Amygdala (tissue), 56 donors: Measurements from ENCODE around the gene RAP1A.
A peak's percentile ranks its signal among the peaks of the same experiment; 100 is the strongest.
"Not testable (repeated sequence)": the region's sequence is repeated elsewhere in the genome, so short reads cannot be mapped to it uniquely, and the experiment has no call there.

ENCODE experiments used
- DNase-seq, 56 donors: peaks; one replicate each; lab custom pipeline; 2025; lab: John Stamatoyannopoulos, UW

The RAP1A gene

GRCh38 chr1:111660204-111661150 lies 40.9 kb downstream of the RAP1A start:
- no peak for DNase-seq

DNA sequence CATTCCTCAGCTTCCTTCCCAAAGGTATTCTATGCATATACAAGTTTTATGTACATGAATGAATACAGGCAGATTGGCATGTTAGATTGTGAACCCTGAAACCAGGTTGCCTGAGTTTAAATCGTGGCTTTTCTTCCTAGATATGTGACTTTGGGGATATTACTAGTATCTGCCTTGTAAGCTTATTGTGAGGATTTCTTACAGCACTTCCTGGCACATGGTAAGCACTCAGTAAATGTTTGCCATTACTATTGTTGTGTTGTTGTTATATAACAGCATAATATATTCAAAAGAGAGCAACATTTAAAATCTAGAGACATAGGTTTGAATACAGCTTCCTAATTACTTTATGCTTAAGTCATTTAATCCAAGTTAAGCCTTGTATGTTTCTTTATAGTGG lies 45.1 kb downstream of the RAP1A start:
- DNase-seq, result no peak

DNA sequence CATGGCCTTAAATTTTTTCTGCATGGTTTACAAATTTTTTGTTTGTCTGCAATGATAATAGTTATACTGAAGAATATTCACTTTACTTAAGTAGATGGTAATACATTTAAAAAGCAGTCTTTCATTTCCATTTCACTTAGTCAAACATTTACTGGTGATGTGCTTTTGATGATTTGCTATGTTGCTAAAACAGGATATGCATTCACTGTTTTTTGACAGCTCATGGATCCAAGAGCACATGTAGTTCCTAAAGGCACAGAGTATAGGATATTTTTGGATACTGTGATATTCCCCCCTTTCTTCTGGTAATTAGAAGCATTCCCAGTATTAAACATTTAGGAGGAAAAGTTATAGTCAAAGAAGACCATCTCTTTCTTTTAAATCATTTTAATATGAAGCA lies 45.9 kb downstream of the RAP1A start:
- DNase-seq, result no peak

DNA sequence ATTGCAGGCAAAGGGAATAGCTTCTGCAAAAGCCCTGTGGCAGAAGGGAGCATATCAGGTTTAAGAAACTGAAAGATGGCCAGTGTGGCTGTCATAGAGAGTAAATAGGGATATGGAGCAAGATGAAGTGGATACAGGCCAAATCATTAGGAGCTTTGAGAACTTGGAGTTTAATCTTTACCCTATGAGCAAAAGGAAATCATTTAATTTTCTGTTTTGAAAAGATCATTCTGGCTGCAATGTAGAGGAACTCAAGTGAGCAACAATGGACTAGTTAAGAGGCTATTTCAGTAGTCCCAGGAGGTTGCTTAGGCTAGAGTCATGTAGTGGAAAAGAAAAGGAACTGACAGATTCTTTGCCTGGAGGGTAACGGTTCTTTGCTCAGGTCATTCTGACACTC lies 47.2 kb downstream of the RAP1A start:
- no peak for DNase-seq

GRCh38 chr1:111669268-111669667 lies 49.7 kb downstream of the RAP1A start:
- no peak for DNase-seq

DNA sequence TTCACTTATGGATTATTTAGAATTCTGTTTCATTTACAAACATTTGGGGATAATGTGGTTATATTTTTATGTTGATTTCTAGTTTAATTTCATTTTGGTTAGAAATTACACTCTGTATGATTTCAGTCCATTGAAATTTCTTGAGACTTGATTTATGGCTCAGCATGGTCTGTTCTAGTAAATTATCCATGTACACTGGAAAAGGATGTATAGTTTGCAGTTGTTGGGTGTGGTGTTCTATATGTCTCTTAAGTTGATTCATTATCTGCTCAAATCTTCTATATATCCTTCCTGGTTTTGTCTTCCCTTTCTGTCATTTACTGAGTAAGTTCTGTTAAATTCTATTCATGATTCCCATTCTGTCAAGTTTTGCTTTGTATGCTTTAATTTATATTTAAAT lies 52.3 kb downstream of the RAP1A start:
- no peak for DNase-seq

DNA sequence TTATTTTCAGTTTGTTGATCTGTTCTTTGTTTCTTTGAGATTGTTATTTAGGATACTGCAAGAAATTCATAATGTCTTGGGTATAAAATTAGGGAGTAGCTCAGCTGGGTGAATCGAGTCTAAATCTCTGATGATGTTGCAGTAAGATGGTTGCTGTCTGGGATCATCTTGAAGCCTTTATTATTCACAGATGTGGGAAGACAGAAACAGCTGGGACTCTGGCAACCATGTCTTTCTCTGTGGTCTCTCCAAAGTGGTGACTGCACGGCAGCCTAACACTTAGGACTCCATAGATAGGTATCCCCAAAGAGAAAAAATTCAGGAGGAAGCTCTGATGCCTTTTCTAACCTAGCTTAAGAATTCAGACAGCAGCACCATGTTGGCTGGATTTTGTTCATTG lies 52.7 kb downstream of the RAP1A start:
- DNase-seq, result no peak

GRCh38 chr1:111677604-111678003 lies 58.0 kb downstream of the RAP1A start:
- no peak for DNase-seq

GRCh38 chr1:111679541-111679940 lies 60.0 kb downstream of the RAP1A start:
- no peak for DNase-seq

GRCh38 chr1:111680212-111680800 lies 60.7 kb downstream of the RAP1A start:
- not testable (repeated sequence) for DNase-seq

- not testable (repeated sequence) for DNase-seq
Measured at GRCh38 chr1:111685293-111686153, 65.9 kb downstream of the RAP1A start.

GRCh38 chr1:111690306-111690617 lies 70.7 kb downstream of the RAP1A start:
- DNase-seq, result peak in 19 of 56 donors; percentile 1 to 66 (median 16)

GRCh38 chr1:111691886-111692285 lies 72.3 kb downstream of the RAP1A start:
- no peak for DNase-seq

GRCh38 chr1:111695801-111696200 lies 76.2 kb downstream of the RAP1A start:
- no peak for DNase-seq

GRCh38 chr1:111696330-111696729 lies 76.7 kb downstream of the RAP1A start:
- no peak for DNase-seq

DNA sequence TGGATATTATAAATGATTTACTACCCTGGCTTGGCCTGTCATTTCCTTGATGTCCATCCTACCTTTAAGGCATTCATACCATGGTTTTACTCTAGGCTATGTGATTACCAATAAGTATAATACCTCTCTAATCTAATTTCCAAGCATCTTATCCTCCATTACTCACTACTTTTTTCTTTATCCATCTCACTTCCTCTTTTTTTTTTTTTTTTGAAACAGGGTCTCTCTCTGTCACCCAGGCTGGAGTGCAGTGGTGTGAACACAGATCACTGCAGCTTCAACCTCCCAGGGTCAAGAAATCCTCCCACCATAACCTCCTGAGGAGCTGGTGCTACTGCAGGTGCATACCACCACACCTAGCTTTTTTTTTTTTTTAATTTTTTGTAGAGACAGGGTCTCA lies 79.7 kb downstream of the RAP1A start:
- no peak for DNase-seq

GRCh38 chr1:111702504-111703050 lies 83.0 kb downstream of the RAP1A start:
- DNase-seq, result no peak

GRCh38 chr1:111704240-111704639 lies 84.7 kb downstream of the RAP1A start:
- DNase-seq, result no peak

- DNase-seq, result no peak
Measured at GRCh38 chr1:111704776-111705175, 85.2 kb downstream of the RAP1A start.

DNA sequence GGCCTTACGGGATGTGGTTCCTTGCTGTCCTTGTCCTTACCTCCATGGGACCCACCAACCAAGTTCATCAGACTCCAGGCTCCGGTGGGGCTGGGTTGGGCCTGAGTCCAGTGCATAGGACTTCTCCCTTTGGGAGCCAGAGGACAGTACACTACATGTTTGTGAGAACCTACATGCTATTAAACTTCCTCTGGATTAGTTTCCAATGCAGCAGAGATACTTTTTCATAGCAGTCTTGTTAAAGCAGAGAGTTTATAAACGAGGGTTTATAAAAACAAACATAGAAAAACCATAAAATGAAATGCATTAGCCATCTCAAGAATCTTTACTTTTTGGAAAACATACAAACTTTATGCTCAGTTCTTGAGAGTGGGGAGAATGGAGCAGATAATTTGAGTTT lies 86.3 kb downstream of the RAP1A start:
- DNase-seq, result no peak

DNA sequence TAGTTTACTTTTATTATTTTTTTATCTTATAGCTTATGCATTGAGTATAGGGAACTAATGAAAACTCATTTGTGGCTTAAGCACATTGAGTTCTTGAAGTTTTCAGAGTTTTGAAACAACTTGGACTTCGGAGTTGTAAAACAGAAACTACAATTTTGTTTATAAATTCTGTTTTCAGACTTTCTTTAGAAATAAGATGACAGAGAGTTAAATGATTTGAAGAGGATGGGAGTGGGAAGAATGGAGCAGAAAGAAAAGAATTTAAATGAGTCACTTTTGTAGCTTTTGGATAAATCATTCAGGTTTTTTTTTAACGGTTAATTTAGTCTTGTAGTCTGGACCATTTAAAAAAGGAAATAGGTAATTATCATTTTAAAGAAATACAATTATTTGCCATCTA lies 87.3 kb downstream of the RAP1A start:
- DNase-seq, result no peak
